ENCODE data around the gene CLCN5. TPM values are rescaled to one million over a fixed set of nuclear protein-coding genes. Genes with fewer than 3 reads are reported as not detected.

The CLCN5 gene
- total RNA-seq, 1 experiment from 2014 or later: 10.7 TPM

- Mint-ChIP-seq H3K4me1 (no peaks in the 10 kb centered on the region), H3K27me3 (ENCODE audit: low read depth) (no peaks in the 10 kb centered on the region), H3K4me3 (no peak overlapping the region), H3K36me3 (peaks cover 5% of the 10 kb centered on the region; the same call in 1 of the 2 replicates), H3K9me3 (no peaks in the 10 kb centered on the region), H3K27ac (no peak overlapping the region)
- TF ChIP-seq ZBTB43 (CRISPR knock-in tag; IDR thresholded peaks at IDR 0.05): no peak
- POLR2A ChIA-PET: no interaction called here
- CTCF ChIA-PET: no interaction called here
- ATAC-seq (no peak), DNase-seq (ENCODE audit: low spot score) (no peak)
Observed at GRCh38 chrX:49930039-49930438, 7.6 kb downstream of the CLCN5 start.

GRCh38 chrX:49932791-49933190 lies 10.4 kb downstream of the CLCN5 start:
- no peak for DNase-seq (ENCODE audit: low spot score)
- Mint-ChIP-seq H3K4me1 (no peaks in the 10 kb centered on the region), H3K9me3 (no peaks in the 10 kb centered on the region), H3K4me3 (no peak overlapping the region), H3K27ac (no peak overlapping the region), H3K27me3 (ENCODE audit: low read depth) (no peaks in the 10 kb centered on the region), H3K36me3 (no peaks in the 10 kb centered on the region)
- ChIA-PET CTCF (no interaction called here), POLR2A (no interaction called here)
- TF ChIP-seq ERG (CRISPR knock-in tag; IDR thresholded peaks at IDR 0.05) (no peak), ETV6 (CRISPR knock-in tag; IDR thresholded peaks at IDR 0.05) (no peak), ZNF317 (CRISPR knock-in tag; IDR thresholded peaks at IDR 0.05; ENCODE audit: borderline replicate concordance, low read depth) (no peak), ELF4 (CRISPR knock-in tag; IDR thresholded peaks at IDR 0.05; ENCODE audit: low read depth) (no peak), ZNF121 (CRISPR knock-in tag; IDR thresholded peaks at IDR 0.05) (no peak), JAZF1 (CRISPR knock-in tag; IDR thresholded peaks at IDR 0.05) (no peak), CREB1 (CRISPR knock-in tag; IDR thresholded peaks at IDR 0.05) (no peak), ZNF232 (CRISPR knock-in tag; IDR thresholded peaks at IDR 0.05) (no peak), ATF2 (CRISPR knock-in tag; IDR thresholded peaks at IDR 0.05; ENCODE audit: borderline replicate concordance, low read depth) (no peak), ZNF263 (CRISPR knock-in tag; IDR thresholded peaks at IDR 0.05; ENCODE audit: low read depth) (no peak), EMX1 (CRISPR knock-in tag; IDR thresholded peaks at IDR 0.05) (no peak), SOX15 (CRISPR knock-in tag; IDR thresholded peaks at IDR 0.05) (no peak), TEAD4 (CRISPR knock-in tag; IDR thresholded peaks at IDR 0.05) (no peak), ZNF671 (CRISPR knock-in tag; IDR thresholded peaks at IDR 0.05) (no peak), SP1 (CRISPR knock-in tag; conservative IDR thresholded peaks at IDR 0.05) (no peak), IRF1 (CRISPR knock-in tag; IDR thresholded peaks at IDR 0.05) (no peak), HMGA2 (CRISPR knock-in tag; IDR thresholded peaks at IDR 0.05) (no peak)
- TF ChIP-seq, protein P1, sequence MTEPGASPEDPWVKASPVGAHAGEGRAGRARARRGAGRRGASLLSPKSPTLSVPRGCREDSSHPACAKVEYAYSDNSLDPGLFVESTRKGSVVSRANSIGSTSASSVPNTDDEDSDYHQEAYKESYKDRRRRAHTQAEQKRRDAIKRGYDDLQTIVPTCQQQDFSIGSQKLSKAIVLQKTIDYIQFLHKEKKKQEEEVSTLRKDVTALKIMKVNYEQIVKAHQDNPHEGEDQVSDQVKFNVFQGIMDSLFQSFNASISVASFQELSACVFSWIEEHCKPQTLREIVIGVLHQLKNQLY (CRISPR knock-in tag; IDR thresholded peaks at IDR 0.05): no peak
- ATAC-seq: no peak

- Mint-ChIP-seq H3K9me3 (no peaks in the 10 kb centered on the region), H3K4me1 (no peaks in the 10 kb centered on the region), H3K36me3 (no peaks in the 10 kb centered on the region), H3K27ac (no peak overlapping the region), H3K4me3 (no peak overlapping the region), H3K27me3 (ENCODE audit: low read depth) (no peaks in the 10 kb centered on the region)
- no peak for DNase-seq (ENCODE audit: low spot score)
- POLR2A ChIA-PET: no interaction called here
- CTCF ChIA-PET: no interaction called here
- no peak for ATAC-seq
- no peak for TF ChIP-seq ZNF423 (CRISPR knock-in tag; IDR thresholded peaks at IDR 0.05)
- TF ChIP-seq AFF4 (CRISPR knock-in tag; IDR thresholded peaks at IDR 0.05; ENCODE audit: borderline replicate concordance): no peak
Observed at GRCh38 chrX:49934148-49934547, 11.8 kb downstream of the CLCN5 start.
